ENCODE data around the gene ST3GAL6. TPM values are rescaled to one million over a fixed set of nuclear protein-coding genes. Genes with fewer than 3 reads are reported as not detected.
"Not testable (repeated sequence)": the region's sequence is repeated elsewhere in the genome, so short reads cannot be mapped to it uniquely, and the experiment has no call there.

Gene ST3GAL6
- total and polyA plus RNA-seq, 2 of the 4 experiments (the other 2 are of a cell fraction), result 0.36 to 0.99 TPM

DNA sequence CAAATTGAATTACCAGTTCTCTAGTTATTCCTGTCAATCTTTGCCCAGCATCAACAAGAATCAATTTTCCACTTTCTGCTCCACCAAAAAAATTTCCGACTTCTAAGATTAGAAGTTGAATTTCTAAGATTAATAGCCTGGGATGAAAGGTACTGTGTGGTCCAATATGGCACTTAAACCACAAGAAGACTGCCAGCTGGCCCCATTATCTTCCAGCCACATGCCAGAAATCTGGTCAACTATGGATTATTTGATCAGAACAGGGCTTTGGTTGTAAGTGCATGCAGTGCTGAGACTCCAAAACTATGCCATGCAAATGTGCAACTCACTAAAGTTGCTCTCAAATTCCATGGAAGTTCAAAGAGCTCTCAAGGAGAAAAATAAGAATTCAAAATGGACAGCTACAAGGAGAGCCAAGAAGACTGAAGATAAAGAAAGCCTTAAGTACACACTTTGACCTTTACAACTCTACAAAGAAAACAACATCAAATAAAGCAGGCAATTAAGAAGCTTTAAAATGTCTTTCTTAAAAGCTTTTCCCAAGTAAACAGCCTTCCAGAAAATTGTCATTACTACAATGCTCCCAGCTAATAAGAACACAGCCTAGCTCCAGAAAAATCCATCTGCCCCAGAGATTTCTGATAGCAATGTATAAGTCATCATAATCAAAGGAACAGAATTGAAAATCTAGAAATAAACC is 64.2 kb downstream of the ST3GAL6 start (continued):
- TF ChIP-seq CEBPB (IDR thresholded peaks at IDR 0.05; ENCODE audit: low read depth, low read length), result no peak

DNA sequence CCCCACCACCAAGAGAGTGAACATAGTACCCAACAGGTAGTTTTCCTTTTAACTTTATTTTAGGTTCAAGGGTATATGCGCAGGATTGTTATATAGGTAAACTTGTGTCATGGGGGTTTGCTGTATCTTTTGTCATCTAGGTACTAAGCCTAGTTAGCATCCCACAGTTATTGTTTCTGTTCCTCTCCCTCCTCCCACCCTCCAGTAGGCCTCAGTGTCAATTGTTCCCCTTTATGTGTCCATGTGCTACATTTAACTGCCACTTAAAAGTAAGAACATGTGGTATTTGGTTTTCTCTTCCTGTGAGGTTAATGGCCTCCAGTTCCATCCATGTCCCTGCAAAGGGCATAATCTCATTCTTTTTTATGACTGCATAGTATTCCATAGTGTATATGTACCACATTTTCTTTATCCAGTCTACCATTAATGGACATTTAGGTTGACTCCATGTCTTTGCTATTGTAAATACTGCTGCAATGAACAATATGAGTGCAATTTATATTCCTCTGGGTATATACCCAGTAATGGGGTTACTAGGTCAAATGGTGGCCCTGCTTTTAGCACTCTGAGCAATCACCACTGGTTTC is 66.2 kb downstream of the ST3GAL6 start:
- CTCF ChIA-PET, result interaction anchor here (0.7 kb wide), 1 partner anchor 11 kb away, joined by 3 read pairs; no protein-coding TSS in a partner anchor
- in situ Hi-C loops (cut with MboI; ENCODE audit: low sequenced_read_pairs), result no loop called here
- no peak for ATAC-seq (ENCODE audit: low read depth)

DNA sequence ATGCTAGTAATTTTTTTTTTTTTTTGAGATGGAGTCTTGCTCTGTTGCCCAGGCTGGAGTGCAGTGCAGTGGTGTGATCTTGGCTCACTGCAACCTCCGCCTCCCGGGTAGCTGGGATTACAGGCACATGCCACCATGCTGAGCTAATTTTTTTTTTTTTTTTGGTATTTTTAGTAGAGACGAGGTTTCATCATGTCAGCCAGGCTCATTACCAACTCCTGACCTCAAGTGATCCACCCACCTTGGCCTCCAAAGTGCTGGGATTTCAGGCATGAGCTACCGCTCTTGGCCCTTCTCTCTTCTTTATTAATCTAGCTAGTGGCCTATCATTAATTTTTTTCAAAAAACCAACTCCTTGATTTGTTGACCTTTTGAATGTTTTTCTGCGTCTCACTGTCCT is 67.9 kb downstream of the ST3GAL6 start:
- H3K4me3 ChIP-seq (ENCODE audit: insufficient read depth, low read depth, low read length); H2BK5ac ChIP-seq (ENCODE audit: low read depth, low read length, poor library complexity, severe bottlenecking); H4K91ac ChIP-seq (ENCODE audit: insufficient read depth, low read depth, low read length); H3K9me3 ChIP-seq (ENCODE audit: control insufficient read depth, insufficient read depth, low read length); H3K9ac ChIP-seq (ENCODE audit: low read depth, low read length); H4K20me1 ChIP-seq (ENCODE audit: insufficient read depth, low read length); H3K27me3 ChIP-seq (ENCODE audit: control insufficient read depth, insufficient read depth, low read length); H2BK20ac ChIP-seq (ENCODE audit: low read depth, low read length); H3K23ac ChIP-seq (ENCODE audit: low read depth, low read length); H3K4ac ChIP-seq (ENCODE audit: low read depth, low read length); POLR2A ChIA-PET (ENCODE audit: unreplicated experiment); H3K36me3 ChIP-seq (ENCODE audit: control insufficient read depth, insufficient read depth, low read length); H2BK15ac ChIP-seq (ENCODE audit: low read depth, low read length); dilution Hi-C loops (cut with HindIII; ENCODE audit: low sequenced_read_pairs, unreplicated experiment); H2BK120ac ChIP-seq (ENCODE audit: low read depth, low read length); in situ Hi-C loops (cut with MboI; ENCODE audit: low sequenced_read_pairs); H3K4me2 ChIP-seq (ENCODE audit: low read depth, low read length); DNase-seq; H3K56ac ChIP-seq (ENCODE audit: extremely low read depth, insufficient read depth, low read length); ATAC-seq (ENCODE audit: low read depth); H2AFZ ChIP-seq (replicated peaks; ENCODE audit: low read length, poor library complexity); H4K5ac ChIP-seq (ENCODE audit: low read depth, low read length); H3K9me1 ChIP-seq (ENCODE audit: insufficient read depth, low read length); H2AK9ac ChIP-seq (replicated peaks; ENCODE audit: low read depth, low read length, poor library complexity); intact Hi-C loops (cut with micrococcal nuclease); H3K18ac ChIP-seq (ENCODE audit: low read depth, low read length); H4K8ac ChIP-seq (ENCODE audit: low read depth in 2 of 2, low read length in 2 of 2); H3K14ac ChIP-seq (replicated peaks; ENCODE audit: low read depth, low read length); BruUV-seq (replicated peaks); H3K27ac ChIP-seq (ENCODE audit: insufficient read depth, low read length); H2AK5ac ChIP-seq (ENCODE audit: low read depth, low read length); H3K4me1 ChIP-seq (ENCODE audit: control insufficient read depth, insufficient read depth, low read length): not testable (repeated sequence)
- H3K79me1 ChIP-seq (ENCODE audit: low read depth in 1 of 2, low read length in 2 of 2), result peaks cover 12 to 33% of the 10 kb centered on the region in 2 experiments; a peak in 3 of 4 replicates
- WGBS, 2 experiments (ENCODE audit: extremely low coverage in 2 of 2, insufficient read length in 1 of 2), result no CpG with 5 or more reads among the region's 5 CpGs
- CTCF ChIA-PET, result interaction anchor here (0.5 to 1.0 kb wide), 4 partner anchors 10 to 400 kb away, joined by 3 to 7 read pairs (median 4); no protein-coding TSS in a partner anchor

More for the DNA sequence above, 66.2 kb downstream of the ST3GAL6 start:
- no peak overlapping the region for H2AFZ ChIP-seq (replicated peaks; ENCODE audit: low read length, poor library complexity)
- no peak overlapping the region for H3K18ac ChIP-seq (ENCODE audit: low read depth, low read length)
- WGBS, 2 experiments (ENCODE audit: extremely low coverage in 2 of 2, insufficient read length in 1 of 2), result no CpG with 5 or more reads among the region's 1 CpG
- TF ChIP-seq RFX5 (IDR thresholded peaks at IDR 0.05; ENCODE audit: low read depth, low read length) (no peak), NFE2L2 (IDR thresholded peaks at IDR 0.05; ENCODE audit: low read depth, low read length) (no peak), BHLHE40 (IDR thresholded peaks at IDR 0.05; ENCODE audit: low read depth, low read length) (no peak), RCOR1 (IDR thresholded peaks at IDR 0.05; ENCODE audit: insufficient replicate concordance, low read length) (no peak)
- no peak overlapping the region for H3K23ac ChIP-seq (ENCODE audit: low read depth, low read length)
- H2BK120ac ChIP-seq (ENCODE audit: low read depth, low read length), result no peak overlapping the region
- H3K27ac ChIP-seq (ENCODE audit: insufficient read depth, low read length), result no peak overlapping the region
- H4K20me1 ChIP-seq (ENCODE audit: insufficient read depth, low read length), result peaks cover 3% of the 10 kb centered on the region; the same call in 1 of the 2 replicates
- no peaks in the 10 kb centered on the region; the same call in 1 of the 2 replicates for H3K9me1 ChIP-seq (ENCODE audit: insufficient read depth, low read length)
- peaks cover 2% of the 10 kb centered on the region; the same call in 1 of the 2 replicates for H3K9me3 ChIP-seq (ENCODE audit: control insufficient read depth, insufficient read depth, low read length)
- H3K56ac ChIP-seq (ENCODE audit: extremely low read depth, insufficient read depth, low read length), result no peak overlapping the region
- peaks cover 2% of the 10 kb centered on the region; the same call in 1 of the 2 replicates for H3K4me1 ChIP-seq (ENCODE audit: control insufficient read depth, insufficient read depth, low read length)
- H3K9ac ChIP-seq (ENCODE audit: low read depth, low read length), result no peak overlapping the region
- no TSS peak for BruUV-seq (replicated peaks)
- H2BK5ac ChIP-seq (ENCODE audit: low read depth, low read length, poor library complexity, severe bottlenecking), result no peak overlapping the region
- no peak overlapping the region for H3K14ac ChIP-seq (replicated peaks; ENCODE audit: low read depth, low read length)
- POLR2A ChIA-PET (ENCODE audit: unreplicated experiment), result no interaction called here
- no peak overlapping the region for H4K91ac ChIP-seq (ENCODE audit: insufficient read depth, low read depth, low read length)
- no peak overlapping the region for H3K4me3 ChIP-seq (ENCODE audit: insufficient read depth, low read depth, low read length)
- no peak overlapping the region for H2AK9ac ChIP-seq (replicated peaks; ENCODE audit: low read depth, low read length, poor library complexity)
- H4K5ac ChIP-seq (ENCODE audit: low read depth, low read length), result no peak overlapping the region
- peaks cover 7% of the 10 kb centered on the region for H3K36me3 ChIP-seq (ENCODE audit: control insufficient read depth, insufficient read depth, low read length)
- no peak overlapping the region for H2AK5ac ChIP-seq (ENCODE audit: low read depth, low read length)
- H4K8ac ChIP-seq (ENCODE audit: low read depth in 2 of 2, low read length in 2 of 2), result no peak overlapping the region
- dilution Hi-C loops (cut with HindIII; ENCODE audit: low sequenced_read_pairs, unreplicated experiment) (no loop called here), intact Hi-C loops (cut with micrococcal nuclease) (no loop called here)
- no peak overlapping the region for H3K4ac ChIP-seq (ENCODE audit: low read depth, low read length)
- no peak overlapping the region for H3K4me2 ChIP-seq (ENCODE audit: low read depth, low read length)
- no peaks in the 10 kb centered on the region for H3K27me3 ChIP-seq (ENCODE audit: control insufficient read depth, insufficient read depth, low read length)
- DNase-seq, result no peak
- no peak overlapping the region for H2BK15ac ChIP-seq (ENCODE audit: low read depth, low read length)
- H2BK20ac ChIP-seq (ENCODE audit: low read depth, low read length), result no peak overlapping the region
- H3K79me1 ChIP-seq (ENCODE audit: low read depth in 1 of 2, low read length in 2 of 2), result peaks cover 12 to 40% of the 10 kb centered on the region in 2 experiments; a peak in 3 of 4 replicates

Data from IMR-90 (cell line).